Karpas-422 (cell line): Measurements from ENCODE around the gene ELFN2. TPM values are rescaled to one million over a fixed set of nuclear protein-coding genes. Genes with fewer than 3 reads are reported as not detected.
A peak's percentile ranks its signal among the peaks of the same experiment; 100 is the strongest.

Source experiments
- DNase-seq: peaks from one replicate; pipeline ENCODE4 v3.0.0-alpha.2; 2015
- H2AFZ ChIP-seq: fragments of 200-600 bp; sonication (generic); 2 replicates; pipeline ENCODE4 v1.6.1; 2014; ENCODE audit warnings: antibody characterized with exemption, low read length, mixed read lengths
- H3K27ac ChIP-seq: fragments of 200-600 bp; sonication (generic); 2 replicates; pipeline ENCODE4 v1.5.1; 2014; ENCODE audit warnings: mild to moderate bottlenecking, low read length, moderate library complexity
- H3K27me3 ChIP-seq: fragments of 200-600 bp; sonication (generic); 2 replicates; pipeline ENCODE4 v1.6.1; 2014; ENCODE audit warnings: low read length, mixed read lengths
- H3K36me3 ChIP-seq: fragments of 200-600 bp; sonication (generic); 2 replicates; pipeline ENCODE4 v1.6.1; 2014; ENCODE audit warnings: low read length, mixed read lengths; ENCODE audit not compliant: insufficient read depth
- H3K4me1 ChIP-seq: fragments of 200-600 bp; sonication (generic); 2 replicates; pipeline ENCODE4 v1.6.1; 2014; ENCODE audit warnings: mild to moderate bottlenecking, low read length, mixed read lengths
- H3K4me2 ChIP-seq: fragments of 200-600 bp; sonication (generic); 2 replicates; pipeline ENCODE4 v1.6.1; 2014; ENCODE audit warnings: low read length, low read depth, mild to moderate bottlenecking; ENCODE audit not compliant: poor library complexity, severe bottlenecking
- H3K4me3 ChIP-seq: fragments of 200-600 bp; sonication (generic); 2 replicates; pipeline ENCODE4 v1.5.1; 2014; ENCODE audit warnings: mild to moderate bottlenecking, antibody characterized with exemption, low read length, mixed read lengths
- H3K79me2 ChIP-seq: fragments of 200-600 bp; sonication (generic); 2 replicates; pipeline ENCODE4 v1.6.1; 2014; ENCODE audit warnings: mild to moderate bottlenecking, low read length, mixed read lengths
- H3K9ac ChIP-seq: fragments of 200-600 bp; sonication (generic); 2 replicates; pipeline ENCODE4 v1.6.0; 2014; ENCODE audit warnings: low read length
- H3K9me2 ChIP-seq: fragments of 200-600 bp; sonication (generic), shearing (Covaris generic); replicated peaks from 2 replicates; pipeline ENCODE4 v1.6.0; 2014; ENCODE audit warnings: mild to moderate bottlenecking, low read length, moderate library complexity; ENCODE audit not compliant: insufficient read depth
- H3K9me3 ChIP-seq: fragments of 300-700, 200-600 bp; sonication (generic); 2 replicates; pipeline ENCODE4 v1.6.1; 2014; ENCODE audit warnings: low read length, mixed read lengths
- H4K20me1 ChIP-seq: fragments of 200-600 bp; sonication (generic); 2 replicates; pipeline ENCODE4 v1.6.1; 2014; ENCODE audit warnings: mild to moderate bottlenecking, antibody characterized with exemption, low read length, low read depth; ENCODE audit not compliant: insufficient read depth
- total RNA-seq: library from RNA; depleted of rRNA; stranded (reverse); fragments of >200 nt; shearing (Covaris generic); gene quantifications from 2 replicates; pipeline ENCODE4 v1.2.3, GENCODE V29; 2014; ENCODE audit warnings: low replicate concordance

Gene ELFN2
- total RNA-seq, 1 experiment from 2014 or later = not detected

- no peak overlapping the region for H3K27ac ChIP-seq
- peak overlapping the region; percentile 47 for H3K4me2 ChIP-seq
- no peaks in the 10 kb centered on the region for H3K9me2 ChIP-seq
- no peaks in the 10 kb centered on the region for H4K20me1 ChIP-seq
- H2AFZ ChIP-seq = no peak overlapping the region
- H3K9ac ChIP-seq = peak overlapping the region; percentile 41; the same call in 1 of the 2 replicates
- H3K79me2 ChIP-seq = no peaks in the 10 kb centered on the region
- no peak for DNase-seq
- no peak overlapping the region; the same call in 1 of the 2 replicates for H3K4me3 ChIP-seq
- peaks cover 42% of the 10 kb centered on the region for H3K4me1 ChIP-seq
- no peaks in the 10 kb centered on the region for H3K36me3 ChIP-seq
- H3K27me3 ChIP-seq = no peaks in the 10 kb centered on the region
- H3K9me3 ChIP-seq = no peaks in the 10 kb centered on the region
These were observed 55.8 kb downstream of the ELFN2 start for GRCh38 chr22:37371491-37371890.

DNA sequence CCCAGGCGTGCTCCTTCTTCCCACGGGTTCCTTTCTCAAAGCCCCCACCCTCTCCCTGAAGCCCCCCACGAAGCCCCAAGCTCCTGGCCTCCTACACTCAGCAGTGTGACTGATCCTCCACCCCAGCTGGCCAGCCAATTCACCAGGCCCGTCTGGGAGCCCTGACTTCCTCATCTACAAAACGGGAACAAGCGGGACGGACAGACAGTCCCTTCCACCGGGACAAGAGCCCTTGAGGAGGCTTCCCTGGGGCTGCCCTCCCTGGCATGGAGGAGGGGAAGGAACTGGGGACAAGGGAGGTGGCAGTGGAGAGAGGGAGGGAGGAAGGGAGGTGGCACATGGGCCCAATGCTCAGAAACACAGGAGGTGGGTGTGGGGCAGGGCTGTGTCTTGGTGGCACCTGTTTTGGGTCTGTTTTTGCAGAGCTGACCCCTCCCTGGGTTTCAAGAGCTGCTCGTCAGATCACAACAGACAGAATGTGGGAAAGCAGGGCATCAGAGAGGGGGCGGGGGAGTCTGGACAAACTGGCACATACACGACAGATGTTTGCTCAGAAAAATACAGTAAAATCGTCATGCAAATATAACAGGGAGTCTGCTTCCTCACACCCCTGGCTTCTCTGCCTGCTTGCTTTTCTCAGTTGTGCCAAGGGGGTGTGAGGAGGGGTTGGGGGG lies 56.8 kb downstream of the ELFN2 start:
- DNase-seq = peak; percentile 53
- H3K4me1 ChIP-seq = peaks cover 42% of the 10 kb centered on the region
- no peaks in the 10 kb centered on the region for H3K9me2 ChIP-seq
- H3K27ac ChIP-seq = peak overlapping the region; percentile 50; the same call in 1 of the 2 replicates
- no peaks in the 10 kb centered on the region for H3K36me3 ChIP-seq
- no peaks in the 10 kb centered on the region for H3K79me2 ChIP-seq
- H3K9ac ChIP-seq = peak overlapping the region; percentile 41
- H3K4me3 ChIP-seq = peak overlapping the region; percentile 25; the same call in 1 of the 2 replicates
- H3K9me3 ChIP-seq = no peaks in the 10 kb centered on the region
- H4K20me1 ChIP-seq = no peaks in the 10 kb centered on the region
- peak overlapping the region; percentile 47 for H3K4me2 ChIP-seq
- peak overlapping the region; percentile 83 for H2AFZ ChIP-seq
- no peaks in the 10 kb centered on the region for H3K27me3 ChIP-seq

DNA sequence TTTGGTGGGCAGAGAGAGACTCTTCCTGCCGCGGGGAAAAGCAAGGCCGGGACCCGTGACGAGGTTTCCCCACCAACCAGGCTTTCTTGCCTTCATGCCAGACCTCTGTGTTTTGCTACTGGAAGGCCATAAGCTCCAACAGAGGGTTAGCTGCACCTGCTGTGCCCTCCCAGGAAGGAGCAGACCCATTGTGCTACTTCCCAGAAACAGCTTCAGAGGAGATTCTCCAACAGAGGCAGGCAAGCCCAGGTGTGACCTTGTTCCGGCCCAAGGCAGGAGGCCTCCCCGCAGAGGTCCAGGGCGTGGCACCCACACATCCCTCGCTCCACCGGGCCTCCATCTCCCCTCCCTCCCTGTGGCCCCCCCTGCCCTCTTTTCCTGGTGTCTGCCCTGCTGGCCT lies 57.8 kb downstream of the ELFN2 start:
- DNase-seq = no peak
- Histone ChIP-seq H4K20me1 (no peaks in the 10 kb centered on the region), H3K27me3 (no peaks in the 10 kb centered on the region), H3K36me3 (no peaks in the 10 kb centered on the region), H2AFZ (no peak overlapping the region), H3K4me1 (peaks cover 43% of the 10 kb centered on the region), H3K9me2 (no peaks in the 10 kb centered on the region), H3K79me2 (no peaks in the 10 kb centered on the region), H3K9me3 (no peaks in the 10 kb centered on the region), H3K4me2 (no peak overlapping the region), H3K9ac (no peak overlapping the region), H3K4me3 (no peak overlapping the region), H3K27ac (no peak overlapping the region)

GRCh38 chr22:37368058-37368457 lies 59.2 kb downstream of the ELFN2 start:
- peaks cover 43% of the 10 kb centered on the region for H3K4me1 ChIP-seq
- H4K20me1 ChIP-seq = no peaks in the 10 kb centered on the region
- H3K4me3 ChIP-seq = no peak overlapping the region
- H3K27me3 ChIP-seq = no peaks in the 10 kb centered on the region
- H3K9ac ChIP-seq = no peak overlapping the region
- DNase-seq = no peak
- no peaks in the 10 kb centered on the region for H3K9me2 ChIP-seq
- no peak overlapping the region for H3K4me2 ChIP-seq
- H3K27ac ChIP-seq = no peak overlapping the region
- no peaks in the 10 kb centered on the region for H3K9me3 ChIP-seq
- H2AFZ ChIP-seq = no peak overlapping the region
- no peaks in the 10 kb centered on the region for H3K79me2 ChIP-seq
- no peaks in the 10 kb centered on the region for H3K36me3 ChIP-seq

GRCh38 chr22:37366601-37367000 lies 60.7 kb downstream of the ELFN2 start:
- Histone ChIP-seq H3K4me1 (peaks cover 41% of the 10 kb centered on the region), H3K9me3 (no peaks in the 10 kb centered on the region), H3K79me2 (no peaks in the 10 kb centered on the region), H3K4me3 (no peak overlapping the region; the same call in 1 of the 2 replicates), H3K27ac (no peak overlapping the region), H2AFZ (no peak overlapping the region), H3K27me3 (no peaks in the 10 kb centered on the region), H3K36me3 (no peaks in the 10 kb centered on the region), H3K9me2 (no peaks in the 10 kb centered on the region), H4K20me1 (no peaks in the 10 kb centered on the region), H3K9ac (no peak overlapping the region), H3K4me2 (peak overlapping the region; percentile 56)
- no peak for DNase-seq

GRCh38 chr22:37365950-37366349 lies 61.3 kb downstream of the ELFN2 start:
- no peaks in the 10 kb centered on the region for H3K36me3 ChIP-seq
- peaks cover 34% of the 10 kb centered on the region for H3K4me1 ChIP-seq
- no peak overlapping the region for H3K27ac ChIP-seq
- peak overlapping the region; percentile 36; the same call in 1 of the 2 replicates for H2AFZ ChIP-seq
- peak overlapping the region; percentile 56 for H3K4me2 ChIP-seq
- H3K4me3 ChIP-seq = no peak overlapping the region; the same call in 1 of the 2 replicates
- no peaks in the 10 kb centered on the region for H3K79me2 ChIP-seq
- H3K9me3 ChIP-seq = no peaks in the 10 kb centered on the region
- H3K9me2 ChIP-seq = no peaks in the 10 kb centered on the region
- H3K9ac ChIP-seq = no peak overlapping the region
- no peaks in the 10 kb centered on the region for H3K27me3 ChIP-seq
- peak; percentile 58 for DNase-seq
- H4K20me1 ChIP-seq = no peaks in the 10 kb centered on the region

DNA sequence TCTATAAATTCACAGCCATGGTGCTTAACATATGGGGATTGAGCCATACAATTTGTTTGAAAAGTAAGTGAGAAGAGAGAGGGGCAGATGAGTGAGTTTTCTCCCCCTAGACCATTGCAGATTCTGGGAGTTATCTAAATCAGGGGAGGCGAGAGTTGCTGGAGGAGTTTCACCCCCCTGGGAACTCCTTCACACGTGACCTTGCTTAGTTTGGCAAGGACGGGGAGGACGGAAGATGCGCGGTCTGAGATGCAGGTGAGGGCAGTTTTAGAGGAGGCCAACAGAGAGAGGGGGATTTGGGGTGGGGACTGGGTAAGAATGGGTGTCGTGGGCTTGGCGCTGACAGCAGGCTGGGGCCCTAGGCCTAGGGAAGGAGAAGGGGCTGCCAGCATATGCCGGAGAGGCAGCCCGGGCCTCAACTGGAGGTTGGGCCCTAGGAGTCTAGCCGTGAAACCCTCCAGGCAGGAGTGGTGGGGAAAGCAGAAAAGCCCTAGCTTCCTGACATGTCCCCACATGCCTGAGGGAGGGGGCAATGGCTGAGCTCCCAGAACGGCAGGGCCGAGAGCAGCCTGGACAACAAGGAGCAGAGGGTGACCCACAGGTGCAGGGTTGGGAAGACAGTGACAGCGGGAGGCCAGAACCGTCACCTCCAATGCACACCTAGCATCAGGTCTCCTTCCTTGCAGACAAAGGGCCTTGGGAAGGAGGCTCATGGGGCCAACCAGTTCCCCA lies 63.9 kb downstream of the ELFN2 start:
- Histone ChIP-seq H3K27me3 (no peaks in the 10 kb centered on the region), H3K36me3 (no peaks in the 10 kb centered on the region), H3K9ac (no peak overlapping the region), H3K9me3 (no peaks in the 10 kb centered on the region), H3K79me2 (no peaks in the 10 kb centered on the region), H4K20me1 (no peaks in the 10 kb centered on the region), H3K27ac (no peak overlapping the region), H3K4me2 (no peak overlapping the region), H3K4me1 (peaks cover 21% of the 10 kb centered on the region), H3K9me2 (no peaks in the 10 kb centered on the region), H3K4me3 (no peak overlapping the region), H2AFZ (no peak overlapping the region)
- no peak for DNase-seq

DNA sequence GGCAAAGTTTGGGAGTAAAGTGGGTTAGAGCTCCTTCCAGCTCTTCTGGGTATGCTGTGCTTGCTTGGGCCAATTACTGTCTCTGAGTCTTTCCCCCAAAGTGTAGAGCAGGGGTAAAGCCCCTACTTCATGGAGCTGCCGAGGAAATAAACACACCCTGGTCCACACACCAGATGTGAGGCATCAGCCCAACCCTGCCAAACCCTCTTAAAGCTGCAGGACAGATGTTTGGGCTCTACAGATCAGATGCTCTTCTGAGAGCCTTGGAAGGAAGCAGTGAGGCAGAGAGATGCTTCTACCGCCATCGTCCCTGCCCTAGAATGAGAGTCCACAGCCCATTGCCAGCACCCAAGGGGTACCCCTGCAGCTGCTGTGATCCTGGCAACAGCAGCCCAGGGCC lies 64.7 kb downstream of the ELFN2 start:
- Histone ChIP-seq H3K9me2 (no peaks in the 10 kb centered on the region), H3K36me3 (no peaks in the 10 kb centered on the region)

More for the DNA sequence above, 64.7 kb downstream of the ELFN2 start:
- Histone ChIP-seq H3K4me3 (no peak overlapping the region), H3K27me3 (no peaks in the 10 kb centered on the region), H3K4me2 (no peak overlapping the region), H2AFZ (no peak overlapping the region), H3K9ac (no peak overlapping the region), H3K9me3 (no peaks in the 10 kb centered on the region), H3K27ac (no peak overlapping the region), H3K4me1 (peaks cover 21% of the 10 kb centered on the region), H3K79me2 (no peaks in the 10 kb centered on the region), H4K20me1 (no peaks in the 10 kb centered on the region)
- no peak for DNase-seq
